Activated CD8-positive, alpha-beta memory T cell treated with anti-CD3 and anti-CD28 coated beads for 4 hours (primary cell): Measurements from ENCODE around the gene STAT6.

Experiments
- DNase-seq, 2 donors: peaks; one replicate each; pipeline ENCODE4 v3.0.0-alpha.2; 2020; ENCODE audit warnings: low read depth in 2 of 2

STAT6 gene

GRCh38 chr12:57145460-57146059, 34.4 kb upstream of the STAT6 start:
- no peak for DNase-seq

DNA sequence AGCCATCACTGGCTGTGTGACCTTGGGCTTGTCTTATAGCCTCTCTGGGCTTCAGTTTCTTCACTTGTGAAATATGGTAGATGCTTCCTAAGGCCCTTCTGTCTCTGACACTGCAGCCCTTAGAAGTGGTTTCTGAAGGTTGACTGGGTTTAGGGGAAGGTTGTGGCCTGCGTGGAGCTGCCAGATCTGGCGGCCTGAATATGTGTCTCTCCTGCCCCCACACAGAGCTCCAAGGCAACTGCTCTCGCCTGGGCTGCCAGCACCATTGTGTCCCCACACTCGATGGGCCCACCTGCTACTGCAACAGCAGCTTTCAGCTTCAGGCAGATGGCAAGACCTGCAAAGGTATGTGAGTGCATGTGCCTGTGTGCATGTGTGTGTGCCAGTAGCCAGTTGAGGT, 32.3 kb upstream of the STAT6 start:
- no peak for DNase-seq

GRCh38 chr12:57142727-57143126, 31.6 kb upstream of the STAT6 start:
- no peak for DNase-seq

DNA sequence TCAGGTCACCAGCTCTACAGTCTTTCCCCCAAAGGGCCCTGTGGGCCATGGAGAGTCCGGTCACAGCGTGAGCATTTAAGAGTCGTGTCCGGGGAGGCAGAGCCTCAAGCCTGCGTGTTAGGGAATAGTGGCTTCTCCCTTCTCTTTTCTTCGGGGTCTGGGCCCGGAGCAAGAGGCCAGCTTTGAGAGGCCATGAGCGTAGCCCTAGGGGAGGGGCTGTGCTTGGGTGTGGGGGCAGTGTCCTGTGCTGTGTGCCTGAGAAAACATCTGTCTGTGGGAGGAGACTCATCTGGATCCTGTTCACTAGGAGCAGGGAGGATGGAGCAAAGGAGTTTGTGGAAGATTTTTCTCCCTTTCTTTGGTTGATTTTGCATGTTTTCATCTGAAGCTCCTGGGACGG, 31.0 kb upstream of the STAT6 start:
- DNase-seq, result no peak

DNA sequence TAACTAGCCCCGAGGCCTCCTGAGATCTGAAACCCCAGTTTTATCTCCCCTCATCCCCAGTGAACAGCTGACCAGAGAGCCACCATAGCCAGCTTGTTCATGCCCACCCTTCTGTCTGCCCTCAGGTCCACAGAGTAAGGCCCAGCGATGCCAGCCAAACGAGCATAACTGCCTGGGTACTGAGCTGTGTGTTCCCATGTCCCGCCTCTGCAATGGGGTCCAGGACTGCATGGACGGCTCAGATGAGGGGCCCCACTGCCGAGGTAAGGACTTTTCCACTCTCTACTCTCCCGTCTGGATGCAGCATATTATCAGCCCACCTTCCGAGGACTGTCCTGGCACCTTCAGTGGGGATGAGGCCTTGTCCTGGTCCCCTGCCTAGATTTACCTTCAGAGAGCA, 30.1 kb upstream of the STAT6 start:
- DNase-seq, result no peak

DNA sequence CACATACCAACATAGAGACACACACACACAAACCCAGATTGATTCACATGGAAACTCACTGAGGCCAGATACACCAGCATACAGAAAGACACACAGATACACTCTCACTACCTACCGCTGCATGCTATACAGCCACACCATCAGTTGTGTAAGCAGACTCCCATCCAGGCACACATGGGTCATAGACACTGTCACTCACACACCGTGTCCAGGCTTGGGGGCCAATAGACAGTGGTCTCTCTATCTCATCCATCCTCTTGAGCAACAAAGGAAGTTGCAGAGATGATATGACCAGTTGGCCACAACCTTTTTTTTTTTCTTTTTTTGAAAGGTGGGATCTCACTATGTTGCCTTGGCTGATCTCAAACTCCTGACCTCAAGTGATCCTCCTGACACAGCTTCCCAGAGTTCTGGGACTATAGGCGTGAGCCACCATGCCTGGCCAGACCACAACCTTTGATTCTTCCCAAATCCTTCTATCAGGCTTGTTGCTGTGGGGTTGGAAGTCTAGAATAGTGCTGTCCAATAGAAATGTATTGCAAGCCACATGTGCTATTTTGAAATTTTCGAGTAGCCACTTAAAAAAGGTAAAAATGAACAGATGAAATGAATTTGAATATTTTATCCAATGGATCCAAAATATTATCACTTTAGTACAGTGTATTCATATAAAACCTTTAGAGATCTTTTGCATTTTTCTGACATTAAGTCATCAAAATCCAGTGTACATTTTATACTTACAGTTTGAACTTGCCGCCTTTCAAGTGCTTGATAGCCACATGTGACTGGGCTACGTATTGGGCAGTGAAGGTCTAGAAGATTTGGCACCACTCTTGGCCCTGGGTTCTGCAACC, 28.9 kb upstream of the STAT6 start:
- DNase-seq, result no peak

- no peak for DNase-seq
These were observed 27.5 kb upstream of the STAT6 start for GRCh38 chr12:57138526-57139272.

GRCh38 chr12:57135527-57136326, 24.6 kb upstream of the STAT6 start:
- no peak for DNase-seq

- DNase-seq, result no peak
These were observed 23.8 kb upstream of the STAT6 start for GRCh38 chr12:57134949-57135348.

GRCh38 chr12:57133916-57134315, 22.8 kb upstream of the STAT6 start:
- DNase-seq, result no peak

DNA sequence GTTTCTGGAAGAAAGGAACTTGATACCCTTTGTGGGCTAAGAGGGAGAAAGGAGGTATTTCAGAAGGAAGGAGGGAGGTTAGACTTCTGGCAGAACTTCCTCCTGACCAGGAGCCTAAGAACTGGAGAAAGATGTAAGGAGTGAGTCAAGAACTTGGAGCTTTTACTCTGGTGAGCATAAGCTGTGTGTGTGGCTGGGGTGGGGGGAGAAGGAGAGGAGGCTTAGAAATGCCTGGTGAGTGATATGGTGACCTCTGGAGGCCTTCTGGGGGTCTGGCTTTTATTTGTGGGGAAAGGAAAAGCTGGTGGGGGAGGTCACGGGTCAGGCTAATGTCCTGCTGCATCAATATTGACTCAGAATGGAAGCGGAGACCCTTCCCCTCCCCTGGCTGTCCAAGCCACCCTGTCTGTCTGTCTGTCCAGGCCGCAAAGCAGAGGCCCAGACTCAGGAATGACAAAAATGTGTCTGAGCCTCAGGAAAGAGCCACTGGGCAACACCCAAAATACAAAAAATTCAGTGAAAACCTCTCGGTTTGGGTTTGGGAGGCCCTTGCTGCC, 21.9 kb upstream of the STAT6 start:
- no peak for DNase-seq

- no peak for DNase-seq
These were observed 21.0 kb upstream of the STAT6 start for GRCh38 chr12:57131896-57132744.

DNA sequence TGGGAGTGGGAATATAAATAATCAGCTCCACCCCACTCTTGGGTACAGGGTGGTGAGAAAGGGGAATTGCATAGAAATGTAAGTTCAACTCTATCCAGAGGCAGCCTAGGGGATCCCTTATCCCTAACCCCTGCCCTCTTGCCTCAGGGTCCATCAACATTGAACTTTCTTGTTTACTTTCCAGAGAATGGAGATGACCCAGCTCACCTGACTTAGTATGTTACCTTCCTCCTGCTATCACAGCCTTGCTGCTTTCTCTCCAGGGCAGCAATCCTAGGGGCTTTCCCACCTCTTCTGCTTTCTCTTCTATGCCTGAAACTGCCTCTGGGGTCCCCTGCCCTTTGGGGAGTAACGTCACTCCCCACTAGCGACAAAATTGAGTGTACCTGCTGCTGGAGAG, 19.8 kb upstream of the STAT6 start:
- no peak for DNase-seq

GRCh38 chr12:57129889-57130288, 18.7 kb upstream of the STAT6 start:
- DNase-seq, result no peak

GRCh38 chr12:57129321-57129842, 18.2 kb upstream of the STAT6 start:
- DNase-seq, result no peak

GRCh38 chr12:57128519-57129247, 17.5 kb upstream of the STAT6 start:
- no peak for DNase-seq

DNA sequence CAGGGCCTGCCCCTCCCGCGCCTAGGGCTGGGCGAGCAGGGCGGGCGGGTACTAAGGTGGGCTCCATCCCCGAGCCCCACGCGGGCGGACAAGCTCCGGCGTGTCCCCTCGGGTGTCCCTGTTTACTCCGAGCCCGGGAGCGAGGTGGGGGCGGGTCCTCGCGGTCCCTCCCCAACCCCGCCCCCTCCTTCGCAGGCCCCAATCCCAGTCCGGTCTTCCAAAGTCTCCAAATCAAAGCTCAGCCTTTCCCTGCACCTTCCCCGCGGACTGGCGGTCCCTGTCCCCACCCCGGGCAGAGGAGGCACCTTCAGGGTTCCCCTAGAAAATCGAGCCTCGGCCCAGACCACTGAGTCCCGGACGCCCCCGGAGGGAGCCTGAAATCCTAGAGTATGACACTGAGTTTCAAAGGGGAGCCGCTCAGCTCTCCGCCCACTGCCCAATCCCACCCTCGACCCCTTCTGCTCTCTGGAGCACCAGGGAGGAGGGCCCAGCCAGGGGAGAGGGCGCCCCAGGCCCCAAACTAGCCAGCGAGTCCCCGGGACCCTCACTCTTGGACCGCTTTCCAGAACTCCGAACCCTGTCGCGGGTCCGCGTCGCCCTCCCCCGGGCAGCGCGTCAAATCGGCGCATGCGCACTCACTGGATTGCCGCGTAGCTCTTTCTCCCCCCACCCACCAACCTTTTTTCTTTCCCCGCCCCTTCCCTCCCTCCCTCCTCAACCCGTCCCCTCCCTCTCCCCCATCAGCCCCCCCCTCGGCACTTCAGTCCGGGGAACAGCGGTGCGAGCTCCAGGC, 16.8 kb upstream of the STAT6 start, which contains the start of gene LRP1:
Gene LRP1, plus strand, starts transcription at position 758 of the 793 bp plus-strand sequence. CDS start 482 bp downstream, outside the sequence.
- peak; percentile 62 to 64 for DNase-seq

- peak; percentile 54 to 57 for DNase-seq
These were observed 16.1 kb upstream of the STAT6 start for GRCh38 chr12:57127101-57127725.
